Kidney (tissue), 14 donors: Measurements from ENCODE around the gene KIF18A. TPM values are rescaled to one million over a fixed set of nuclear protein-coding genes. Genes with fewer than 3 reads are reported as not detected.
A peak's percentile ranks its signal among the peaks of the same experiment; 100 is the strongest.

Experiments
- DNase-seq, 5 donors: peaks; one replicate each; pipeline ENCODE4 v3.0.0-alpha.2; 2013 to 2020
- FAIRE-seq: peaks from 2 replicates; lab custom pipeline; 2012; peaks lifted over from hg19 to GRCh38; lab: Jason Lieb, UNC
- H3K27ac ChIP-seq, 2 donors: one replicate each; pipeline ENCODE4 v1.7.0; 2013; ENCODE audit warnings: low read depth in 2 of 2, low read length in 2 of 2, inconsistent platforms in 1 of 2
- H3K27me3 ChIP-seq: one replicate; pipeline ENCODE4 v1.7.1; 2013; ENCODE audit warnings: low read length, inconsistent platforms; ENCODE audit not compliant: control insufficient read depth, insufficient read depth
- H3K36me3 ChIP-seq, 3 donors: one replicate each; pipeline versions ENCODE4 v1.7.0 to v1.7.1; 2013; ENCODE audit warnings: low read length in 3 of 3, control low read depth in 1 of 3, inconsistent platforms in 1 of 3; ENCODE audit not compliant: insufficient read depth in 3 of 3, control insufficient read depth in 2 of 3
- H3K4me1 ChIP-seq, 3 donors: one replicate each; pipeline versions ENCODE4 v1.7.0 to v1.7.1; 2013; ENCODE audit warnings: low read length in 3 of 3, inconsistent platforms in 1 of 3, low read depth in 1 of 3; ENCODE audit not compliant: control insufficient read depth in 2 of 3, insufficient read depth in 2 of 3
- H3K4me3 ChIP-seq, 3 donors: one replicate each; pipeline versions ENCODE4 v1.7.0 to v1.8.1; 2013; ENCODE audit warnings: low read length in 3 of 3, control low read depth in 1 of 3, inconsistent platforms in 1 of 3
- H3K9ac ChIP-seq, 3 donors: one replicate each; pipeline versions ENCODE4 v1.7.0 to v1.7.1; 2013; ENCODE audit warnings: low read length in 3 of 3, control low read depth in 1 of 3, inconsistent platforms in 1 of 3
- H3K9me3 ChIP-seq, 3 donors: one replicate each; pipeline versions ENCODE4 v1.7.0 to v1.7.1; 2013; ENCODE audit warnings: low read length in 3 of 3, control low read depth in 1 of 3, inconsistent platforms in 1 of 3; ENCODE audit not compliant: control insufficient read depth in 2 of 3, insufficient read depth in 1 of 3
- intact Hi-C: fragments of 100-400 bp; cut with DNase I; formaldehyde crosslinking; loops from one replicate; pipeline ENCODE4 v1.11.1; 2022
- polyA plus RNA-seq: library from polyadenylated mRNA; stranded (reverse); fragments of 350-450 nt; fragmentation: Illumina TruSeq; extraction: RNeasy Lipid Tissue Mini Kit (QIAGEN cat#74804); gene quantifications from one replicate; pipeline ENCODE4 v1.2.3, GENCODE V29; 2014; ENCODE audit warnings: low read depth, low replicate concordance; ENCODE audit not compliant: insufficient read depth
- total RNA-seq: library from RNA; stranded (reverse); fragmentation: NEBNext Ultra II Directional; extraction: Animal tissue kit (Norgen Biotek cat#: 25700); gene quantifications from one replicate; pipeline ENCODE4 v1.2.1, GENCODE V29; 2021
- TF ChIP-seq, protein P1 (sequence below): IDR thresholded peaks from 3 replicates; pipeline ENCODE4 v1.5.1; 2012; ENCODE audit warnings: mild to moderate bottlenecking, moderate library complexity, borderline replicate concordance; ENCODE audit not compliant: insufficient read depth; ENCODE audit errors: extremely low read depth
- donor health status: control.
- donor health status: control.
- donor health status: control.
- donor health status: control.
- donor health status: control.
- donor health status: DM: yes; HTN: yes; CAD: no.
- donor health status: Normal renal cell carcinoma (clear cell type).

Gene KIF18A
- total and polyA plus RNA-seq, 2 donors from 2014 or later: 0.39 to 0.50 TPM

DNA sequence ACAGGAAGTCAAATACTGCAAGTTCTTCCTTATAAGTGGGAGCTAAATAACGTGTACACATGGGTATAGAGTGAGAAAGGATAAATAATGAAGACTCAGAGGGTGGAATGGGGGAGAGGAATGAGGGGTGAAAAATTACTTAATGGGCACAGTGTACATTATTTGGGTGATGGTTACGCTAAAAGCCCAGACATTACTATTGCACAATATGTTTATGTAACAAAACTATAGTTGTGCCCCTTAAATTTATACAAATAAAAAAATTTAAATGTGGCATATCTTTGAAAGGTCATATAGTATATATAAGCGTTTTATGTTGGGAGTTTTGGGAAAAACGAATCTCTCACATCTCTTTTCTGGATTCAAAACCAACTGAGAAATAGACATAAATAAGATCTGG lies 96.1 kb downstream of the KIF18A start:
- Histone ChIP-seq H3K27me3 (no peaks in the 10 kb centered on the region), H3K9ac (no peak overlapping the region), H3K36me3 (no peaks in the 10 kb centered on the region), H3K4me3 (no peak overlapping the region), H3K27ac (no peak overlapping the region), H3K4me1 (no peaks in the 10 kb centered on the region), H3K9me3 (no peaks in the 10 kb centered on the region)
- TF ChIP-seq, protein P1, sequence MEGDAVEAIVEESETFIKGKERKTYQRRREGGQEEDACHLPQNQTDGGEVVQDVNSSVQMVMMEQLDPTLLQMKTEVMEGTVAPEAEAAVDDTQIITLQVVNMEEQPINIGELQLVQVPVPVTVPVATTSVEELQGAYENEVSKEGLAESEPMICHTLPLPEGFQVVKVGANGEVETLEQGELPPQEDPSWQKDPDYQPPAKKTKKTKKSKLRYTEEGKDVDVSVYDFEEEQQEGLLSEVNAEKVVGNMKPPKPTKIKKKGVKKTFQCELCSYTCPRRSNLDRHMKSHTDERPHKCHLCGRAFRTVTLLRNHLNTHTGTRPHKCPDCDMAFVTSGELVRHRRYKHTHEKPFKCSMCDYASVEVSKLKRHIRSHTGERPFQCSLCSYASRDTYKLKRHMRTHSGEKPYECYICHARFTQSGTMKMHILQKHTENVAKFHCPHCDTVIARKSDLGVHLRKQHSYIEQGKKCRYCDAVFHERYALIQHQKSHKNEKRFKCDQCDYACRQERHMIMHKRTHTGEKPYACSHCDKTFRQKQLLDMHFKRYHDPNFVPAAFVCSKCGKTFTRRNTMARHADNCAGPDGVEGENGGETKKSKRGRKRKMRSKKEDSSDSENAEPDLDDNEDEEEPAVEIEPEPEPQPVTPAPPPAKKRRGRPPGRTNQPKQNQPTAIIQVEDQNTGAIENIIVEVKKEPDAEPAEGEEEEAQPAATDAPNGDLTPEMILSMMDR: no peak
- DNase-seq: no peak
- no peak for FAIRE-seq
- intact Hi-C loops: no loop called here

DNA sequence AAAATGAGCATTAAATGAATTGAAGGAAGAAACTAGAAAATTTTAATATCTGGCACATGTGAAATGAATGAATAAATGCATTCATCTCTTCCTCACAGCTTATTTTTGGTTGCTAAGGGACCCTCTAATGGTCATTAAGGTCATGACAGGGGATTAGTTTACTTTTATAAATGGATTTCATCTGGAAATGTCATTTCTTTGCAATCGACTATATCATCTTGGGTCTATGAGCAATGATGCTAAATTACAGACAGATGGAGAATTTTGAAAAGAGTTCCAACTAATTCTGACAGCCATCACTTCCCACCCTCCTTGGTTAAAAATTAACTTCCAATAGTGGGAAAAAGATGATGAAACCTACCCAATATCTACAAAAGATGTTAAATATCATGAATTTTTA lies 98.0 kb downstream of the KIF18A start:
- Histone ChIP-seq H3K36me3 (no peaks in the 10 kb centered on the region), H3K9me3 (no peaks in the 10 kb centered on the region), H3K9ac (no peak overlapping the region), H3K27me3 (no peaks in the 10 kb centered on the region), H3K4me3 (no peak overlapping the region), H3K4me1 (no peaks in the 10 kb centered on the region), H3K27ac (no peak overlapping the region)
- TF ChIP-seq, protein P1: no peak
- no peak for FAIRE-seq
- intact Hi-C loops: no loop called here
- no peak for DNase-seq

DNA sequence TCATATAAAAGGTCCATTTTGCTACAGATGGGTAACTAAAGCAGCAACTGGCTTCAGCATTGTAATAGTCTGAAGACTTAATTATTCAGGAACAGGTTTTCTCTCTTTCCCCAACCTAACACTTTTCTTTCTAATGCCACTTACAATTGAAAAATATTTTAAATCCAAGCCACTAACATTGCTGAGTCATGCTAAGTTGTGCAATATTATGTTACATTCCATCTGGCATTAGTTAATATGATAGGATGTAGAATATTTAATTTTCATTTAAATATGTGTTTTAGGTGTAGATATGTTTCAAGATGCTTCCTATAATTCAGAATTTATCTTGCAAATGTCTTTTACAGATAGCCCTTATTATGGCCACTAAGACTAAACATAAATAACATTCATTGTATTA lies 98.6 kb downstream of the KIF18A start:
- FAIRE-seq: no peak

DNA sequence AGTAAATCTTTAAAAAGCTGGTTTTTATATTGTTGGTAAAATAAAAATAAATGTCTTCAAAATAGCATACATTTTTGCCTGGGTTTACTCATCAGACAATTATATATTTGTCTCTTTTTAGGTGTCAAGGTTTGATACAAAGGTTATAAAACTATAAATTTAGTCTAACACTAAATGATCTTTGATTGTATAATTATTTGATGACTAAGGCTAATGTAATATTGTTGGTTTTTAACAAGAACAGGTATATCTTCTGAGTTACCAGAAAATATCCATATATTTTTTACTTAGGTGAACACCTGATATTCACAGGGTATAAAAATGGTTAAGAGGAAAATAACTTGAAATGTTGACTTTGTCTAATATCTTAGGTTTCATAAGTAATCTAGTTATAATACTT lies 104.3 kb downstream of the KIF18A start:
- Histone ChIP-seq H3K27me3 (no peaks in the 10 kb centered on the region), H3K36me3 (no peaks in the 10 kb centered on the region), H3K9me3 (peaks cover 0 to 20% (median 0%) of the 10 kb centered on the region in 3 donors), H3K9ac (no peak overlapping the region), H3K27ac (no peak overlapping the region), H3K4me3 (no peak overlapping the region), H3K4me1 (no peaks in the 10 kb centered on the region)
- peak; percentile 35 for FAIRE-seq
- TF ChIP-seq, protein P1: no peak
- intact Hi-C loops: no loop called here
- no peak for DNase-seq

More for the DNA sequence above, 98.6 kb downstream of the KIF18A start:
- TF ChIP-seq, protein P1: no peak
- H3K9ac ChIP-seq: no peak overlapping the region
- H3K9me3 ChIP-seq: no peaks in the 10 kb centered on the region
- intact Hi-C loops: no loop called here
- H3K4me1 ChIP-seq: no peaks in the 10 kb centered on the region
- H3K36me3 ChIP-seq: no peaks in the 10 kb centered on the region
- H3K27ac ChIP-seq: no peak overlapping the region
- no peak for DNase-seq
- H3K4me3 ChIP-seq: no peak overlapping the region
- no peaks in the 10 kb centered on the region for H3K27me3 ChIP-seq
